HG03565 (cell line): Measurements from ENCODE around the gene TBX4.

Source experiments
- ATAC-seq: cut with Tn5 transposase; IDR thresholded peaks from one replicate; pipeline ENCODE4 v1.9.1; 2021; ENCODE audit warnings: mild to moderate bottlenecking, moderate library complexity; ENCODE audit not compliant: unreplicated experiment

TBX4 gene

GRCh38 chr17:61453566-61454380 is 1.6 kb downstream of the TBX4 start:
- ATAC-seq = no peak

- no peak for ATAC-seq
These were observed 2.4 kb downstream of the TBX4 start for GRCh38 chr17:61454381-61455323.

GRCh38 chr17:61455324-61456060 is 3.3 kb downstream of the TBX4 start:
- no peak for ATAC-seq

GRCh38 chr17:61456061-61456681 is 3.9 kb downstream of the TBX4 start:
- ATAC-seq = no peak

GRCh38 chr17:61456688-61457225 is 4.5 kb downstream of the TBX4 start:
- ATAC-seq = no peak

- ATAC-seq = no peak
These were observed 5.2 kb downstream of the TBX4 start for GRCh38 chr17:61457226-61457983.

GRCh38 chr17:61458000-61458399 is 5.8 kb downstream of the TBX4 start:
- ATAC-seq = no peak

- no peak for ATAC-seq
These were observed 6.4 kb downstream of the TBX4 start for GRCh38 chr17:61458421-61459141.

GRCh38 chr17:61459142-61459809 is 7.1 kb downstream of the TBX4 start:
- no peak for ATAC-seq

- ATAC-seq = no peak
These were observed 7.9 kb downstream of the TBX4 start for GRCh38 chr17:61459939-61460718.

- ATAC-seq = no peak
These were observed 8.8 kb downstream of the TBX4 start for GRCh38 chr17:61460796-61461585.

- ATAC-seq = no peak
These were observed 9.4 kb downstream of the TBX4 start for GRCh38 chr17:61461586-61461966.

GRCh38 chr17:61461967-61462718 is 9.9 kb downstream of the TBX4 start:
- ATAC-seq = no peak

- no peak for ATAC-seq
These were observed 10.6 kb downstream of the TBX4 start for GRCh38 chr17:61462719-61463315.

- no peak for ATAC-seq
These were observed 11.3 kb downstream of the TBX4 start for GRCh38 chr17:61463316-61464129.
